ENCODE measurements around the gene TOX2.

Gene TOX2

DNA sequence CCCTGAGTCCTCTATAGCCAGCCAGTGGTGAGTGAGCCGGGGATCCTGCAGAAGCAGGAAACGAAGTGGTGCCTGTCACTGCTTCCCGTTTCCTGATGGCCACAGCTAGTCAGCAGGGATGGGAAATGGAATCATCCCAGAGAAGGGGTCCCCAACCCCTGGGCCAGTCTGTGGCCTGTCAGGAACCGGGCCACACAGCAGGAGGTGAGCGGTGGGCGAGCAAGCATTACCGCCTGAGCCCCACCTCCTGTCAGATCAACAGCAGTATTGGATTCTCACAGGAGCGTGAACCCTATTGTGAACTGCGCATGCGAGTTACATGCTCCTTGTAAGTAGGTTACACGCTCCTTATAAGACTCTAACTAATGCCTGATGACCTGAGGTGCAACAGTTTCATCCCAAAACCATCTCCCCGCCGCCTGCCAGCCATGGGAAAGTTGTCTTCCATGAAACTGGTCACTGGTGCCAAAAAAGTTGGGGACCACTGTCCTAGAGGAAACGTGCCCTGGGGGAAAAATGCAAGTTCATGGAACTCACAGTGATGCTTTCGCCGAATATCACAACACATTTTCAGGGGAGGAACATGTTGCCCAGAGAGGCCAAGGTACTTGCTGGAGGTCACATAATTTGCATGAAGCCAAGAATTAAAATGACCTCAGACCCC, 158.5 kb downstream of the TOX2 start:
- FAIRE-seq (no peak), DNase-seq (ENCODE audit: low spot score) (no peak)

DNA sequence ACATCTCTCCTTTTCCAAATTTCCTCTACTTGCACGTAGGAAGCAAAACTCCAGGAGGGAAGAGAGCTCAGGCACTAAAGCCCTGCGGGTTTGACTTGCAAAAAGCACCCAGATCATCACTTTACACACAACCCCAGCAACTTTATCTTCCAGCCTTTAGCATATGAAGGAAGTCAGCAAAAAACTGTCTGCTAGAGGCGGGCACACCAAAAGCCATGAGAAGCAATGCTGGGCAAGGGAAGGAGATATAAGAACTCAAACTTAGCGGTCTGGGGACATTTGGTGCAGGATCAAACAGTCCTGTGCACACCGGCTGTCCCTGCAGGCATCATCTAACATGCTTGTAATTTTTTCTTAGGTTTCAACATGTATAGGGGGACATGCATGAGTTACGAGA, 159.0 kb downstream of the TOX2 start:
- no peak for DNase-seq (ENCODE audit: low spot score)
- no peak for FAIRE-seq

DNA sequence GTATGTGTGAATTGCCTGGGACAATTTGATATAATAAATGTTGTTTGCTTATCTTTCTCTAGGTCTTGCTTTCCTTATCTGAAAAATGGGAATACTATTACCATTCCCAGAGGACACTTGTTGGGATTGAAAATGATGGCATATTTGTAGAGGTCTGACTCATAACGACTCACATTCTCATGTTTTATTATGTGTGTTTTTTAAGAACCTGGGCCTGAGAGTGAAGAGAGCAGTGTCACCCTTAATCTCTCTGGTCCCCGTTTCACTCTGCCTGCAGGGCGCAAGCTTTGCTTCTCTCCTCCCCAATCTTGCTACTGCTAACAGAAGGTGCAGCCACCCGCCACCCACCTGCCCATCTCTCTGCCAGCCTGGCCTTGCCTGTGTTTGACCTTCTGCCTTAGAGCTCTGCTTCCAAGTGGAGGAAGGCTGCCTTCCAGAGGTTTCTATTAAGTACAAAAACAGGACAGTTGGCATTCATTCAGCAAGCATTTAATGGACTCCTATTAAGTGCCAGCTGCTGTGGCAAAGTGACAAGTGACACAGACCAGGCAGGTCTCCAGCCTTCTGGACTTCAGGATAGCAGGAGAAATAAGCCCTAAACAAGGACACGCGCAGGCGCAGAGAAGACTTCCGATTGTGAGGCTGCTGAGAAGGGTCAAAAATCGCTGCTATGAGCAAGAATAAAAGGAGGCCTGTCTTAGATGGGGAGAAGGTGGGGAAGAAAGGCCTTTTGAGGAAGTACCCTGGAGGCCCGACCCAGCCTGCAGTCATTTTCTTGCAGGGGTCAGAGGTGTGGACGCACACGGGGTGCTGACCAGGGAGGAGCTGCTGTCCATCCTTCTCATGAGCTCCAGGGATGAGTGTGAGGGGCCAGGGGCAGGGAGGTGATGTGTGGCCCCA, 159.8 kb downstream of the TOX2 start:
- DNase-seq (ENCODE audit: low spot score) (no peak), FAIRE-seq (no peak)

DNA sequence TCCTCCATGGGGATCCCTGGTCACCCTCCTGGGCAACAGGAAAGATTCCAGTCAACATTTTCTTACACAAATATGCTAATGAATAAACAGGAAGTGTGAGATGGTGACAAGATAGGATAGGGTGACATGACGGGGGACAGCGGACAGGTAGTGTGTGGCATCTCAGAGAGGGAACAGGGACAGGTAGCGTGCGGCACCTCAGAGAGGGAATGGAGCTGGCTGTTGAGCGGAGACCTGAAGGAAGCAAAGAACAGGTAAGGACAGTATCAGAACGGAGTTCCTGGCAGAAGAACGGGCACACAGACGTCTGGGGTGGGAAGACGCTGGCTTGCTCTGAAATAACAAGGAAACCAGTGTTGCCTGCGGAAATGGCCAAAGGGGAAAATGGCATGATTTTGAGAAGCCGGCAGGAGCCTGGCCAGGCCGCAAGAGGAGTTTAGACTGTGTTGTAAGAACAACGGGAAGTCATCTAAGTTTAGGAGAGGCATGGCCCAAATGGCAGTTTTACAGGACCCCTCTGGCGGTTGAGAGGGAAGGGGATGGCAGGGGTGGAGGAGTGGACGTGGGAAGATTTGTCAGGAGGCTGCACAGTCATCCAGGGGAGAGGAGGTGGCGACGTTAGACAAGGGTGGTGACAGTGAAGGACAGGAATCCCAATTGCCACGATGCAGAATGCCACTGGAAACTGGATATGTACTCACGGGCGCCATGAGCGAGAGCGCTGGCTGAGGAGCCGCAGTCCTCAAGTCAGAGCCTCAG, 160.7 kb downstream of the TOX2 start:
- FAIRE-seq, result no peak
- DNase-seq (ENCODE audit: low spot score), result no peak

DNA sequence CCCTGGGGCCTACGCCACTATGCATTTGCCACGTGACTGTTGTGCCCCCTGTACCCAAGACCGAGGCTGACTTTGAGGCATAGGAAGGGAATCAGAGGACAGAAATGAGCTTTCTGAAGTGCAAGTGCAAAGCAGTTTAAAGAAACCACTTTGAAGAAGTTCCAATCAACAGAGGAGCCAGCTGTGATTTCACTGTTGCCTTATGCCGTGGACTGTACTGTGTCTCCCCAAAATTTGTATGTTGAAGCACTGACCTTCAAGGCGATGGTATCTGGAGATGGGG, 161.2 kb downstream of the TOX2 start:
- FAIRE-seq, result no peak
- DNase-seq (ENCODE audit: low spot score), result no peak

DNA sequence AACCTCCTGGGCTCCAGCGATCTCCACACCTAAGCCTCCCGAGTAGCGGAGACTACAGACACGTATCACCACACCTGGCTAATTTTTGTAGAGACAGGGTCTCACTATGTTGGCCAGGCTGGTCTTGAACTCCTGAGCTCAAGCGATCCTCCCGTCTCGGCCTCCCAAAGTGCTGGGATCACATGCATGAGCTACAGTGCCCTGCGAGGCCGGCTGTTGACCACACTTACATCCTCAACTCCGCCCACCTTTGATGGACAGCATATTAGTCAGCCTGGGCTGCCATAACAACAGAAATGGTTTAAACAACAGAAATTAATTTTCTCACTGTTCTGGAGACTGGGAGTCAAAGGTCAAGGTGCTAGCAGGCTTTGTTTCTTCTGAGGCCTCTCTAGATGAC, 164.6 kb downstream of the TOX2 start:
- DNase-seq (ENCODE audit: low spot score) (no peak), FAIRE-seq (no peak)

DNA sequence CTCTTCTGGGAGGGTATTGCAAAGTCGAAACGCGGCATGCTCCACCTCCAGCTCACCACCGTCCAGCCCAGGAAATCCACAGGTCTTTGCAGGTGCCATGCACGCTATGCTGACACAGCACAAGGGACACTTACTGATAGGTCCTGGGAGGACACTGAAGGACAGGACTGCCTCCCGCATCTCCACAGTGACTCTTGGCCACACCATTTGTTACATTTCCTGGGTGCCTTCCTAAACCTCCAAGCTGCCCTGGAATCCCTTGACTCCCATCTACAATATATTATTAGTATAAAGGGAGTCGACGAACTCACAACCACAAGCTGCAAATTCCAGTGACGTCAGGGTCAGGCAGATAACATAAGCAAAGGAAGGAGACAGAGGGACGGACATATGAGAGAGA, 165.4 kb downstream of the TOX2 start:
- no peak for FAIRE-seq

DNA sequence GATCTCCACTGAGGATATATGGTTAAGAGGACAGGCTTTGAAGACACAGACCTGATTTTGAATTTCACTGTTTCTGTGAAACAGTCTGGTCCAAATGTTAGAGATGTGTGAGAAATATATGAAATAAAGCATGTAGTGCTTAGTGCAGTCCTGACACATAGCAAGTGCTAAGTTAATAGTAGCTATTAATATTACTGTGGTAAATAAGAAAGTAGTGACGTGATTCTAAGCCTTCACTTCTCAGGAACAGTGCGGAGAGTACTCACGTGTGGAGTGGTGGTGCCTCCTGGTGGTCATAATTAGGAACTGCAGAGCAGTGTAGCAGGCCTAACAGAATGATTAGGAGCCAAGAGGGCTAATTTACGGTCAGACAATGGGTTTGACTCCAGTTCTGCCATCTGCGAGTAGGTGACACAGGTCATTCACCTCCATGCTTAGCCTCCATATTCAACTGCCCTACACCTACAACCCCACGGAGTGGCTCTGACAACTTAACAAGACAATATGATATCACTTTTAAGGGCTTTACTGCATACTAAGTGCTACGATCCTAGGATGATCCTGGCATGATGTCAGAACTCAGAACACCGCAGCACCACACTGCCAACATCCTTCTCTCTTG, 166.1 kb downstream of the TOX2 start:
- FAIRE-seq, result peak; percentile 40
- peak; percentile 65 for DNase-seq (ENCODE audit: low spot score)

More for the DNA sequence above, 165.4 kb downstream of the TOX2 start:
- DNase-seq (ENCODE audit: low spot score), result no peak

DNA sequence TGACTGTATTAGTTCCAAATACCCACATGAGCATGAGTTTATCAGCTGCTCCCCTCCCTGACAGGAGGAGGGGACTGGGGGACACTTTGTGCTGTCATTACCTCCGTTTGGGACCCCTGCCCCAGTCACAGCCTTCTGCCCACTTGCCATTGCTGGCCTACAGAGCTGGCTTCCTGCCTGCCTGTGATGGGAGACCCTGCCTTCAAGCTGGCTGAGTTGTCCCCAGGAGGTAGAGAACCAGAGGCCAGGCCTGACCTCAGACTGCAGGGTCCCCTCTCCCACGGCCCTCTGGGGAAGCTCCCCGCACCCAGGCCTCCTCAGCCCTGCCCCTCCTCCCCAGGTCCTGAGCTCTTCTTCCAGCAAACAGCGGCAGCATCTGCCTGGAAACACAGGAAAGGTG, 166.8 kb downstream of the TOX2 start:
- no peak for DNase-seq (ENCODE audit: low spot score)
- FAIRE-seq, result no peak

DNA sequence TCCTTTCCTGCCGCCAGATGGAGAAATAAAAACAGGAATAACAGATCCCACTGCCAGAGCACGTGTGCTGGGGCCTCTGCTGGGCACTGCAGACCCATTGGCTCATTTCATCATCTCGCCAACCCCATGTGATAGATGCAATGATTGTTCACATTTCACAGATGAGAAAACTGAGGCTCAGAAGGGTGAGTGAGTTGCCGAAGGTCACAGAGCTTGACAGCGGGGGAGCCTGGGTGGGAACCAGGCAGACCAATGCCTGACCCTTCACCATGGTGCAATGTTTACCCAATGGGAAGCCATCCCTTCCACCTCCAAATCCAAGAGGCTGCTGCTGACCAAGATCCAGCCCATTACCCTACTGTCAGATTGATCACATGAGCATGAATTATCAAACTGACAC, 167.2 kb downstream of the TOX2 start:
- FAIRE-seq, result no peak

DNA sequence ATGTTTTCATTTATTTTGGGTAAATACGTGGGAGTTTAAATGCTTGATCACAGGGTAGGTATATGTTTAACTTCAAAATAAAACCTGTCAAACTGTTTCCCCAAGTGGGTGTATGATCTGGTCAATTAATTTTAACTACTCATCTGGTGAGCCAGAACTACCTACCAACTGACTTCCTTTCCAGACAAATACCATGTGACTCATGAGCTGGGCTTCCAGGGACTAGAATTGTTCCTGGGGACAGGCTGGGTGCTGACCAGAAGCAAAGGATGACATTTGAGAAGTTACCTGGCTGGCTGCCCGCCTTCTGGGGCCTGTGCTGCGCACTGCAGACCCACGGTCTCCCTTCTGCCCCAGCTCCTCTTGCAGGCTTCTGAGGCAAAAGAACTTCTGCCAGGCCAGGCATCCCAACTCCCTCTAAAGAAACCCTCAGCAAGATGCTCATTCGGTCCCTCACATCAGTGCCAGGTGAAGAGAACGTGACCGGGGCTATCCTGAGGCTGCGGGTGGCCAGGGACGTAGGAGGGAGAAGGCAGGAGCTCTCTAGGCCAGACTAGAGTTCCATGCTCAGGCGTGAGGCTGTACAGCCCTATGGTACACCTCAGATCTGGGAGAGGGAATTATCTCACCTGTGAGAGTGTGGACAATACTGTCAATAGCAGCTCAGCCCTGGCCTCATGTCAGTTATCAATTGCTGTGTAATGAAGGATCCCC, 168.7 kb downstream of the TOX2 start:
- peak; percentile 77 for DNase-seq (ENCODE audit: low spot score)
- peak; percentile 64 for FAIRE-seq

More for the DNA sequence above, 167.2 kb downstream of the TOX2 start:
- DNase-seq (ENCODE audit: low spot score), result no peak

DNA sequence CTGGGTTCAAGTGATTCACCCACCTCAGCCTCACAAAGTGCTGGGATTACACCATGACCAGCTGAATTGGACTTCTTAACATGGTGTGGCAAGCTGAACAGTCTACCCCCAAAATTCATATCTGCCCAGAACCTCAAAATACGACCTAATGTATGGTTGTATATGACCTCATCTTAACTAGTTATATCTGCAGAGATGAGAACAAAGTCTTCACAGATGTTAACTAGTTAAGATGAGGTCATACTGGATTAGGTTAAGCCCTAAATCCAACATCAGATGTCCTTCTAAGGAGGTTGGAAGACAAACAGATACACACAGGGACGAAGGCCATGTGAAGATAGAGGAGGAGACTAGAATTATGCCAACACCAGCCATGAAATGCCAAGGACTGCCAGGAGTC, 169.8 kb downstream of the TOX2 start:
- DNase-seq (ENCODE audit: low spot score) (no peak), FAIRE-seq (no peak)

DNA sequence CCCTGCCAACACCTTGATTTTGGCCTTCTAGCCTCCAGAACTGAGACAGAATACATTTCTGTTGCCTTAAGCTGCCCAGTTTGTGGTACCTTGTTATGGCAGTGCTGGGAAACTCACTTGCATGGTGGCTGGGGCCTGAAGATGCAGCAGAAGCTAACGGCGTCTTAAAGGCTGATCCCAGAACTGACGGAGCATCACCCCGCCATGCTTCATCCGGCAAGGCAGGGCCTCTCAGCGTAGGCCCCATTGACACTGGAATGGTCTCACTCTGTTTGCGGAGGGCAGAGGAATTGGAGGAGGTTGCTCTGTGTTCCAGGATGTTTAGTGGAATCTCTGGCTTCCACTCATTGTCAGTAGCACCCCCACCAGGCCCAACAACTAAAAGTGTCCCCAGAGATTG, 170.2 kb downstream of the TOX2 start:
- no peak for FAIRE-seq
- no peak for DNase-seq (ENCODE audit: low spot score)

DNA sequence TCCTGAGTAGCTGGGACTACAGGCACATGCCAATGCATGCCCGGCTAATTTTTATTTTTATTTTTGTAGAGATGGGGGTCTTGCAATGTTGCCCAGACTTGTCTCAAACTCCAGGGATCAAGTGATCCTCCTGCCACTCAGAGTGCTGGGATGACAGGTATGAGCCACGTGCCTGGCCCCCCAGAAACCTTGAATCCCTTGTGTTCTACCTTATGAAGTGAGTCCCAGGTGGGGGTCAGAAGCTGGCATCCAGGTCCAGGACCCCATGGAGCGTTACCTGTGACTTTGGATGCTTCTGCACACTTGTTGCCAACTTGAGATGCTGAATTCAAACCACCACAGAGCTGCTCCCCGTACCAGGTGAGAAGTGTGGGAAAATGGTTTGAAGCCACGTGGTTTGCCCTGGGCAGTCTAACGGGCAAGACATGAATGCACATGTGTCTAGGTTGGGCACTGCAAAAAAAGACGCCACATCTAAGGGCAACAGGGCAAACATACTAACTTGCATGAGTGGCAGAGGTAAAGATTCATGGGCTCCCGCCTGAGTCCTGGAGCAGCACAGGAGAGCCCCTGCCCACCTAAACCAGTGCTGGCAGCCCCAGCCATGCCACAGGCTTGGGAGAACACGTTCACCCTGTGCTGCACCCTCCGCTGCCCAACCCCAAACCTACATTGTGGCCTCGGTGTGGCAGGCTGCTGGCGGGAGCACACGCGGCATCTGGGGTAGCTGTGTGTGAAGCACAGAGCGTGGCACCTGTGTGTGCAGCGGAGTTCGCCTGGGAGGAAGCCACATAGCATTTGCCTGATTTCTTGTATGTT, 171.2 kb downstream of the TOX2 start:
- no peak for FAIRE-seq

DNA sequence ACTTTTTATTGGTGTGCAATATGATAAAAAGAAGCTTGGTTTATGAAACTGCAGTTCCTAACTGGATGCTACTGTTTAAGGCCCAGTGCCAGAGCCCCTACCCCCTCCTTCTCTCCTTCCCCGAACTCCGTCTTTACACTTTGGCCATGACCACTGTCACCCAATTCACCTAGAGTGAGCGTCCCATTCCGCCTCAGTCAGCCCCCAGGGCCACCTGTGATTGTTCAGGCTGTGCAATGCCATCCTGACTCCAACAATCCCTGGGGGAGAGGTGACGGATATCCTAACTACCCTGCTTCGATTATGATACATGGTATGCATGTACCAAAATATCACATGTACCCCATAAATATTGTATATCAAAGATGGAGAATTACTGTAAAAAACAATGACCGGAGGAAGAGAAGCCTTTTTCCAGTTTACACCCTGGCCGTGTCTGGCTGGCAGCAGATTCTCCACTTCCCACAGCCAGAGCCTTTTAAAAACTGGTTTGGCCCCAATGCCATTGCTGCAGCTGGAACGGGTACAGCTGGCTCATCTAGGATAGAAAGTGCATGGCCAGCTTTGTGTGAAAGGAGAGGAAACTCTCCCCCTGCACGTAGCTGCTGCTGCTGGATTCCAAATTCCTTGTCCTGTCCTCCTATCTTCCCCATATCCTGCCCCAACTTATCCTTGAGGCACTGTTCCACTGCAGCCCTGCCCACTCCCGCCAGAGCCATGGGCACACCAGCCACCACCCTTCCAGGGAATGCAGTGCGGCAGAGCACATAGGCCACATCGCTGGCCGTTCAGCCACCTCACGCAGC, 172.6 kb downstream of the TOX2 start:
- DNase-seq (ENCODE audit: low spot score) (no peak), FAIRE-seq (no peak)

More for the DNA sequence above, 171.2 kb downstream of the TOX2 start:
- no peak for DNase-seq (ENCODE audit: low spot score)

DNA sequence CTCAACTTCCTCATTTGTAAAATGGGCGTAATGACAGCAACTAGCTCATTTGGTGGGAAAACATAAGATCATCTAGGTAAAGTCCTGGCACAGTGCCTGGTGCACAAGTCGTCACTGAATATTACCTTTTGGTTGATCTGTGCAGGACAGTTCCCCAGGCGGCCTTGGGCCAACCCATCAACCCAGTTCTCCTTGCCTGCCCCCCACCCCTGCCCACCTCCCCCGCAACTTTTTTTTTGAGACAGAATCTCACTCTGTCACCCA, 173.1 kb downstream of the TOX2 start:
- FAIRE-seq (no peak), DNase-seq (ENCODE audit: low spot score) (no peak)

DNA sequence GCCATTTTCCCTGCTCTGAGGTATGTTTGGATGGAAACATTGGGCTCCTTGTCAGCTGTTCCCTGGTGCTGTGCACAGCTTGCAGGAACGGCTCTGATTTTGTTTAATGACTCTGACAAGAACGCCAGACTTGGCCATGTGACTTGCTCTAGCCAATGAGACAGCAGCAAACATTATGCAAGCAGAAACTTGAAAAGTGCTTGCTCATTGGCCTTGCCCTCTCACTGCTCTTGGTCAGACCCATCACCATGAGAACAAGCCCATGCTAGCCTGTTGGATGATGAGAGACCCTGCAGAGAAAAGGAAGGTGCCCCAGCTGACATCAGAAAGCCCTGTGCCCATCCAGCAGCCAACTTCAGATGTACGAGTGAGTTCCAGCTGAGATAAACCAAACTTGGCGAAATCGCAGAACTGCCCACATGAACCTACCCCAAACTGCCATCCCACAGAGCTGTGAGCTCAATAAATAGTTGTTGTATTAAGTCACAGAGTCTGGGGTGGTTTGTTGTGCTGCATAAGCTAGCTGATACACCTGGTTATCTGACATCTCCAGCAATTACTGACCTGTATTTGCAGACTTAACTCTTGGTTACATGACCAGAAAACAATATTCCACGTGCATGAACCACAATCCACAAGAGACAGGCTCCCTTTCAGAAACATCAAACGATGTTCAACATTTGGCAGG, 175.5 kb downstream of the TOX2 start:
- FAIRE-seq (no peak), DNase-seq (ENCODE audit: low spot score) (no peak)

DNA sequence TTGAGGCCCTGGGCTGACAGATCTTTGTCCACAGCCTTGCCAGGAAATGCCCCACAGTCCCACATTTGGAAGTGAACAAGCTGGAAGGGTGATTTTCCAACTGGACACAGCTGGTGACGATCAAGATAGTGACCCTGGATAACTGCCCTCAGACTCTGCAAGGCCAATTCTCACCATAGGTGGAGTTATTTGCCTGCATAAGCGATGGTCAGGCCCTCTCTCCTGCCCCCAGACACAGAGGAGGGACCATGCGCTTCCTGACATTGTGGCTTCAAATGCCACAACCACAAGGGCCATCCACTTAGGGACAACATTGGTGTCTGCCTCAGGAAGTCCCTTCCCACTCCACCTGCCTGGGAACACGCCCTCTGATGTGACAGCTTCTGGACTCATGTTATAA, 176.4 kb downstream of the TOX2 start:
- no peak for DNase-seq (ENCODE audit: low spot score)
- no peak for FAIRE-seq

DNA sequence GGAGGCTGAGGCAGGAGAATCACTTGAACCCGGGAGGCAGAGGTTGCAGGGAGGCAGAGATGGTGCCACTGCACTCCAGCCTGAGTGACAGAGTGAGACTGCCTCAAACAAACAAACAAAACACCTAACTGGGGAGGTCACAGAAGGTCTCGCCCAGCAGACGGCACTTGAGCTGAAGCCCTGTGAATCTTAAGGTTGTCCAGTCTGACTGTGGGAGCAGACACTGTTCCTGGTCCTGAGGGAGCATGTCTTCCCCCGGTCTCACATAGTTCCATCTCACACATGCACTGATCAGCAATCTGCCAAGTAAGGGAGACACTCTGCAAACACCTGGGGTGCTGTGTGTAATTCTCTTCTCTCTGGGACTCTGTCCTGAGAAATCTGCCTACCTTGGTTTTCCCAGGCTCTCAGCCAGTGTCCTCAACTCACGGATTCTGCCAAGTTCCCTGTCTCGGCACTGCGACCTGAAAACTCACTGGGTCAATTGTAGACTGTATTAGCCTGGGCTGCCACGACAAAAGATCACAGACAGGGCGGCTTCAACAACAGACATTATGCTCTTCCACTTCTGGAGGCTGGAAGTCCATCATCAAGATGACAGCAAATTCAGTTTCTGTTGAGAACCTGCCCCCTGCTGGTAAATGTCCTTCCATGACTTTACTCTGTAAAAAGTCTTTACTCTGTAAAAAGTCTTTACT, 178.0 kb downstream of the TOX2 start:
- peak; percentile 25 for DNase-seq (ENCODE audit: low spot score)
- FAIRE-seq, result no peak
